ENCODE results near the gene BAG3.

The BAG3 gene

DNA sequence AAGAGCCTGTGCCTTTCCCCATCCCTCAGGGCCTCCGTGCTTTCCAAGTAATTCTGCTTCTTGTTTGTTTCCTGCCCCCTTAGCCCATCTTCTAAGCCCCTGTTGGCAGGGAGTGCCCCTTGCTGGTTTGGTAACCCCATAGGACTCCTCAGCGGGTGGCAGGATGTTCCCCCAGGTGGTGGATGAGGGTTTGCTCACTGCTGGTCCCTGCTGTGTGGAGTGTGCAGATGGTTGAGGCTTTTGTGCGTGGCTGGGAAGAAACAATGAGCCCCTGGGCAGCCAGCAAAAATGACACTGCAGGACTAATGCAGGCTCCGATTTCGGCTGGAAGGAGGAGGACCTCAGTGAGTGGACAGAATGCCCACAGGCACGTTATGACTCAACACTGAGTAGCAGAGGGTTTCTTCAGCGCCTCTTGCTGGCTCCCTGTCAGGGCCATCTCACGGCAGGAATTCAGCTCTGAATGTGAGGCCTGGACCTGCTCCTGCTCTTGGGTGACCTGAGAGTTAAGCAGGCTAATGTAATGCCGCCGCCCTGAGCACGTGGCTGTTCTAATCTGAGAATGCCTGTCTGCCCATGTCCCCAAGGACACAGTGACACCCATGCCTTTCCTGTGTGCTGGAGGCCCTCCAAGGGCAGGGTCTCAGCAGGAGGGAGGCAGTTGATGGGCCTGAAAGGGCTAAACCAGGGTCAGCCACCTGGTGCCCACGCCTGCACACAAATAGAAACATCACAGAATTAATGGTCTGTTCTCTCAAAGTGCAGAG lies 16.6 kb downstream of the BAG3 start:
- DNase-seq, result no peak

DNA sequence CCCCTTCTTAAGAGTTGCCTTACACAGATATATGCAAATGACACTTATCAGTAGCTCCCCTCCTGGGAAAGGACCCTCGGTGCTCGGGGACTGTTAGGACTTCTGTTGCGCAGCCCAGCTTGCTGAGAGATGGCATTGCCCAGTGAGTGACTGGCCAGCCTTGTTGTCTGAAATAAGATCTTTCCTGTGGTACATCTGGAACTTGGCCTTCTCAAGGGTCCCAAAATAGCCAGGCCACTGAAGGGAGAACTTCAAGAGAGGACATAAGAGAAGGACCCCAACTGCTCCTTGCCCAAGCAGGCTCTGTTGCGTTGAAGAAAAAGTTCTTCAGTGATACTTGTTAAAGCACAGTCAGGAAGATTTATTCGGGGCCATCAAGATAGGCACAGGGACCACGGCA lies 17.3 kb downstream of the BAG3 start:
- no peak for DNase-seq

DNA sequence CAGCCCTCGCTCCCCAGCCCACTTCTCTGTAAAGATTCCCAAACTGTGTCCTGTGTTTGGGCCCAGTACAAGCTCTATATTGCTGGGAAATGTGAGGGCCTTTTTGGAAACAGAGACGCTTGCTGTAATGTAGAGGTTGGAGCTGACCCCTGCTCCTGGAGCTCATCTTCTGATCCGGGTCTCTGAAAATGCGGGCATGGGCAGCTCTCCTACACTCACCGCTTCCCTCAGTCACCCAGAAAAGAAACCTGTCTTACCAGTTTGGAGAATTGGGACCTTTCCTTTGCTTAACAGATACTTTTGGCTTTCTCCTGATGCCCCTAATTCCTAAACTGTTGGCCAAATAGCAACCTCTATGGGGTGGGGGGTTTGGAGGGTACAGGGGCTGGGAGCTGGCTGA lies 18.2 kb downstream of the BAG3 start:
- no peak for DNase-seq

DNA sequence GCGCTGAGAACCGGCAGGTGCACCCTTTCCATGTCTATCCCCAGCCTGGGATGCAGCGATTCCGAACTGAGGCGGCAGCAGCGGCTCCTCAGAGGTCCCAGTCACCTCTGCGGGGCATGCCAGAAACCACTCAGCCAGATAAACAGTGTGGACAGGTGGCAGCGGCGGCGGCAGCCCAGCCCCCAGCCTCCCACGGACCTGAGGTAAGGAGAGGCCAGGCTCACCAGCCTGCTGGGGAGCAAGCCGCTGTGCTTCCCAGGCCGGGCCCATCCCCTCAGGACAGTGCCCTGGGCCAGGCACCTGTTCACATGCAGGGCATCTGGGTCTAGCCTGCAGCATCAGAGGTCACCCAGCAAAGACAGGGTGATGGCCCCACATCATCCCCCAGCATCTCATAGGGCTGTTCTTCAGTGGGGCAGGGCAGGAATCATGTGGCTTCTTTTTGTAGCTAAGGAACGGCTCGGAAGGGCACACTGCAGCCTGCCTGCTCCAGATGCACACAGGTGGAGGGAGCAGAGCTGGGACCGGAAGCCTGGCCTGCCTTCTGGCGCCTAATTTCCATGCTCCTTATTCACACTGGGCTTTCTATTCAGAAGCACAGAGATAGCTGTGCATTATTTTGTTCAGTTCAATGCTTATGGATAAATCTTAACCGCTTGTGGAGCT lies 18.9 kb downstream of the BAG3 start:
- no peak for DNase-seq

DNA sequence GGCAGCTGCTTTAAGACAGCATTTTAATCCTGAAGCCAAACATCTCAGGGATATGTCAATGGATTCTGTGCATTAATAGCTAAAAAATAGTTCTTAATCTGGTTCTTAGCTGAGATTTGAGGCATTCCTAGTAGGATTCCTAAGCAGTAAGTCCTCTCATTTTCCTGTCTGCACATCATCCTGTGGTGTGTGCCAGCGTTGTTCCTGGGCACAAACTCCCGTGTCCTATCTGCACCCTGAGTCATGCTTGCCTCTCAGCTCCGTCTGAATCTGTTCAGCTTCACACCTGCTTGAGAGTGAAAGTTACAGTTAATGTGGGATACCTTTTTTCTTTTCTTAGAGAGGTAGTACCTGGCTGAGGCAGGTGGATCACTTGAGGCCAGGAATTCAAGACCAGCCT lies 19.5 kb downstream of the BAG3 start:
- no peak for DNase-seq

DNA sequence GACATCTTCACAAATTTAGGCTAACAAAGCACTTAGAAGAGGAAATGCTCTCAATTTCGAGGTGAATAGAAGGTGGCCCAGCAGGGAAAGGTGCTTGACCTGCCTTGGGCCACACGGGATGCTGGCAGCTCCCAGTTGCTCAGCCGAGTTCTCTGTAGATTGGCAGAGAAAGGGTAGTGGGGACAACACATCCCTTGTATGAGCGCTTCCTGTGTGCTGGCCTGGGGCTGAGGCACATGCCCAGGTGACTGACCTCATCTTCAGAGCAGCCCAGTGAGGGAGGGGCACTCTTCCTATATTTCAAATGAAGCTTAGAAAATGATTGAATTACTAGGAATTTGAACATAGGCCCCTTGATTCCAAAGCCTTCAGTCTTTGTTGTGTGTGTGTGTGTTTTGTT lies 20.2 kb downstream of the BAG3 start:
- DNase-seq, result no peak

DNA sequence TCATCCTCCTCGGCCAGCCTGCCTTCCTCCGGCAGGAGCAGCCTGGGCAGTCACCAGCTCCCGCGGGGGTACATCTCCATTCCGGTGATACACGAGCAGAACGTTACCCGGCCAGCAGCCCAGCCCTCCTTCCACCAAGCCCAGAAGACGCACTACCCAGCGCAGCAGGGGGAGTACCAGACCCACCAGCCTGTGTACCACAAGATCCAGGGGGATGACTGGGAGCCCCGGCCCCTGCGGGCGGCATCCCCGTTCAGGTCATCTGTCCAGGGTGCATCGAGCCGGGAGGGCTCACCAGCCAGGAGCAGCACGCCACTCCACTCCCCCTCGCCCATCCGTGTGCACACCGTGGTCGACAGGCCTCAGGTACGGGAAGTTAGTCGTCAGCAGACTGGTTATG lies 21.1 kb downstream of the BAG3 start:
- no peak for DNase-seq

DNA sequence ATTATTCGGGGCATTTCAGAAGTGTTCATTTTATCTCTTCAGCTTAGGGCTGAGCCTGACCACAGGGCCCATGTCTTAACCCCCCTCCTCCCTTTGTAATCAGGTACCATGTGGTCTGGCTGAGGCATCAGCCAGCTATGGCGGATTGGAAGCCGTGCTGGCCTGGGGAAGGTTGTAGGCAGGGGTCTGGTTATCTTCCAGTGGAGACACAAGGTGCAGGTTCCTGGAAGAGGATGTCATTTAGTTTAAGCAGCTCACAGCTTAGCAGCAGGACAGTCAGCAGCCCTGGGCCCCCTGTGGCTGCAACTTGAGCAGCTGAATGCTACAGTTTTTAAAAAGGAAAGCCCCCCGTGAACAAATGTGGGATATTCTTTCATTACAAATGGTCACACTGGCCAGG lies 22.1 kb downstream of the BAG3 start:
- DNase-seq, result no peak

DNA sequence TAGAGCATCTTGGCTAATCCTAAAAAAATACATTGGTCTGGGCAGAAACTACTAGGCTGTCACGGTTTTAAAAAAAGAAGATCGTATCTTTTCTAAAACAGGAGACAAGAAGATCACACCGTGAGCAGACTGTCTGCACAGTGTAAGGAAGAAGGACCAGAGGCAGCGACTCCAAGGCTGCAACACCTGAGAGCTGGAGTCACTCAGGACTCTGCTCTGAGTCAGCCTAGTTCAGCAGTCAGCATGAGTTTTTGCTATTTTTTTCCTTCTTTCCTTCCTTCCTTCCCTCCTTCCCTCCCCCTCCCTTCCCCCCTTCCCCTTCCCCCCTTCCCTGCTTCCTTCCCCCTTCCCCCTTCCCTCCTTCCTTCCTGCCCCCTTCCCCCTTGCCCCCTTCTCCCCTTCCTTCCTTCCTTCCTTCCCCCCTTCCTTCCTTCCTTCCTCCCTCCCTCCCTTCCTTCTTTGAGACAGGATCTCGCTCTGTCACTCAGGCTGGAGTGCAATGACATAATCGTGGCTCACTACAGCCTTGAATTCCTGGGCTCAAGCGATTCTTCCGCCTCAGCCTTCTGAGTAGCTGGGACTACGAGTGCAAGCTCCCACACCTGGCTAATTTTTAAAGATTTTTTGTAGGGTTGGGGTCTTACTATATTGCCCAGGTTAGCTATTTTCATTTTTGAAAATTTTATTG lies 24.4 kb downstream of the BAG3 start:
- DNase-seq, result no peak

DNA sequence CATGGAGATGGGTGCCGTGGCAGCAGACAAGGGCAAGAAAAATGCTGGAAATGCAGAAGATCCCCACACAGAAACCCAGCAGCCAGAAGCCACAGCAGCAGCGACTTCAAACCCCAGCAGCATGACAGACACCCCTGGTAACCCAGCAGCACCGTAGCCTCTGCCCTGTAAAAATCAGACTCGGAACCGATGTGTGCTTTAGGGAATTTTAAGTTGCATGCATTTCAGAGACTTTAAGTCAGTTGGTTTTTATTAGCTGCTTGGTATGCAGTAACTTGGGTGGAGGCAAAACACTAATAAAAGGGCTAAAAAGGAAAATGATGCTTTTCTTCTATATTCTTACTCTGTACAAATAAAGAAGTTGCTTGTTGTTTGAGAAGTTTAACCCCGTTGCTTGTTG lies 25.9 kb downstream of the BAG3 start:
- DNase-seq, result no peak

DNA sequence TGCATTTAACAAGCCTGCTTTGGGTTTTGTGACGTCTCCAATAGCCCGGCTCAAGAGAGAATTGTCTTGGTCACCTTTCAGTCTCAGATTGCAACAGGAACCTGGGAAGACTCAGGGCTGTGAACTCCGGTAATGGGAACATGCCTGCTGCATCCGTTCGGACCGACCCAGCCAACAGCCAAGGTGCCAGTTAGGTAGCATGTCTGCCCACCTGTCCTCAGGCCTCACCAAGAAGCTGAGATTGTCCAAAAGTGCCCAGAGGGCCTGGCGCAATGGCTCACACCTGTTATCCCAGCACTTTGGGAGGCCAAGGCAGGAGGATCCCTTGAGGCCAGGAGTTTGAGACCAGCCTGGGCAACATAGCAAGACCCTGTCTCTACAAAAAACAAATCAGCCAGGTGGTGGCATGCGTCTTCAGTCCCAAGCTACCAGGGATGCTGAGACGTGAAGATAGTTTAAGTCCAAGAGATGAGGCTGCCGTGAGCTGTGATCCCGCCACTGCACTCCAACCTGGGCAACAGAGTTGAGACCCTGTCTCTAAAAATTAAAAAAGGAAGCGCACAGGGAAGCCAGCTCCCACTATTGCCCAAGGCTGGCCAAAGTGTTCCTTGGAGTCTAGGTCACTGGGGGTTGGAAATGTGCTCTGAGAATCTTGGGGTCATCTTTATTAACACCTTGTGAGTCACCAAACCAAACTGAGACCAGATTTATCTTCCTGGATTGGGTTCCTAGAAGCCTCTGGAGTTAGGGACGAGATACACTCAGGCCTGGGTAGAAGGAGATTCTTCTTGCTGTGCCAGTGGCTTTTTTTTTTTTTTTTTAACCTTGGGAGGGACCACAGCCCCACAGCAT lies 26.9 kb downstream of the BAG3 start:
- no peak for DNase-seq

DNA sequence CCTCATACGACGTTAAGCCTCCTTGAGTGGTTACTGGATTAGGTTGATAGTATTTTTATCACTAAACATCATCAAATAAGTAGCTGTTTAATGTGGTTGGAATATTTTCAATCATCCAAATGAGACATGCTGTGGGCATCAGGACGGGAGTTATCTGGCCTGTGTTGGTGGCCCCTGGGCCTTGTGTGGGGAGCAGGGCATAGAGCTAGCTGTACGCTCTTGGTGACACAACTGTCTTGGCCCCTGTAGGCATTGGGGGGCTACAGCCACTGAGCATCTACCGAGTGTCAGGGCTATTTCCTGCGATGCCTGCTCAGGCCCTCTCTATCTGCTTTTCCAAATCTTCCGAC lies 28.3 kb downstream of the BAG3 start:
- no peak for DNase-seq

DNA sequence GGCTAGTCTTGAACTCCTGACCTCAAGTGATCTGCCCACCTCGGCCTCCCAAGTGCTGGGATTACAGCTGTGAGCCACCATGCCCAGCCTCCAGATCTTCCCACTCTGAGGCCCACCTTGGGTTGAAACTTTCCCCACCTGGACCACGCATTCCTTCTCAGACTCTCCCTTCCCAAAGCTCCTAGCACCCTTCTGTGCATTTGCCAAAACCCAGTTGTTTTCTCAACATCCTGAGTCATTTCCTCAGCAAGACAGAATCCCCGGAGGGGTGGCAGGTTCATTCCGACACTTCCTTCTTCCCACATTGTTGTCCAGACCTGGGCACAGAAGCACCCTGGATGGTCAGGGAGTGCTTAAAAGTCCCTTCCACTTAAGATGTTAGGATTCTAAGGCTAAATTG lies 28.9 kb downstream of the BAG3 start:
- DNase-seq, result no peak

DNA sequence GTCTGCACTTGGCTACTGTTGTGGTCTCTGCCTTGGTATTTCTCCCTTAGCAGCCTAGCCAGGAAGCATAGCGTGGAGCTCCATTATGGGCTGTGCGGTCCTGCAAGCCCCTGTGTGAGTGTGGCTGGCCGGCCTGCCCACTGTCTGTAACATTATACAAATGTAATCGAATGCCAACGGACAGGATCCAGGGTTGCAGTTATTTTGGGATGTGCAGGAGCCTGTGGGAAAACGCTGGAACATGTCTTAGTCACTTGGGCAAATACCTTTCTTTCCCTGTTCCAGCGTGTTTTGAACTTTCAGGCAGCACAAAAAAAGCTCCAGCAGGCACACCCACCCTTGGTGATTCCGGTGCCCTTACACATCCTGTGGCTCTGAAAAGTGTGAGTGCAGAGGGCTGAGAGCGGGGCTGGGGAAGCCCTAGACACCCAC lies 29.5 kb downstream of the BAG3 start:
- DNase-seq, result no peak

DNA sequence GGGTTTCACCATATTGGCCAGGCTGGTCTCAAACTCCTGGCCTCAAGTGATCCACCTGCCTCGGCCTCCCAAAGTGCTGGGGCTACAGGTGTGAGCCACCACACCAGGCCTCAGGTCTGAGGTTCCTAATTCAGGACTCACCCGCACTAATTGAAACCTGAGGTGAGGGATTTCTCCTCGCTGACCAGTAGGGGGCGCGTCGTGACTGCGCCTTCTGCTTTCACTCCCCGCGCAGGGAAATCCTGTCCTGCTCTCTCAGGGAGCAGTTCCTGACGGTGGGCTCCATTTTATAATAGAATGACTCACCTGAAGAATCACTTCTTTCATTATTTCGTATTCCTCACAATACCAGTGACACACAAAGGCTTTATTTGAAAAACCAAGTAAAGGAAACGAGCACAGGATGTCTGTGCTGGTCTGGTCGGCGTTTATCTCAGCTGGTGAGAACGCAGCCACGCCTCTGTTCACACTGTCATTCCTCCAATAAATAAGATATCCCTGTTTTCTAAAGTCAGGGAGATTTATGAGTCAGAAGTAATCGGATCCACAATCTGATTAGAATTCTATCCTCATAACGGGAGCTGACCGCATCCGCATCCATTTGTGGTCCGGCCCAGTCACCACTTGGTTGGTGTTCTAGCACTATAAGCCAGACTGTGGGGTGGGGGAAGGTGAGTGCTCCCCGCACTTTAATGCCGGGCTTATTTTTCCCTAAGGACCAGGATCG lies 35.4 kb downstream of the BAG3 start:
- DNase-seq, result peak; percentile 40

DNA sequence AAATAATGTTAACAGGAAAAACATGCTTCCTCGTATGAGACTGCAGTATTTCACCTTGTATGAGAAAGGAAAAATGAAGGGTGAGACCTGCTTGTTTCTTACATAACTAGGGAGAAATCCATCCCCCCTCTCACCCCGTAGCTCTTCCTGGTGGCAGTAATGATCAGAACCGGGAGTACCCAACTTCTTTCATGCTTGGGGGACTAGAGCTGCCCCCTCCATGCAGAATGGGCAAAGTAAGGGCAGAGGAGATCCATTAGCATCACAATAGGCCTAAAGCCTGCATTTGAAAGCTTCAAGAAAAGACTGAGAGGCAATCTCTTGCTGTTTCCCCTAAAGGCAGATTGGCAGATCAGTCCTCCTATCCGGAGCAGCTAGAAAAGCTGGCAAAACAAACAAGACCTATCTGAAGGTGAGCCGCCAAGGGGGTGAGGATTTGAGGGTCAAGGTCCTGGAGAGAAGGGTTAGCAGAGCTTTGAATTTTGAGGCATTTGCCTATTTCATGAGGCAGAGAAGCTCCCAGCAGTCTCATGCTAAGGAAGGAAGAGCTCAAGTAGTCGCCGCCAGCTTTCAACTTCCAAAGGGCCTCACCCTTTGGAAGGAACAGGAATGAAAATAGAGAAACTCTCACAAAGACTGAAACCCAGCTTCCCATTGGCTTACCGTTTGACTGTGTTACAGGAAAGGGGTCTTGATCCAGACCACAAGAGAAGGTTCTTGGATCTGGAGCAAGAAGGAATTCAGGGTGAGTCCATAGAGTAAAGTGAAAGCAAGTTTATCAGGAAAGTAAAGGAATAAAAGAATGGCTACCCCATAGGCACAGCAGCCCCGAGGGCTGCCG lies 36.2 kb downstream of the BAG3 start:
- no peak for DNase-seq

DNA sequence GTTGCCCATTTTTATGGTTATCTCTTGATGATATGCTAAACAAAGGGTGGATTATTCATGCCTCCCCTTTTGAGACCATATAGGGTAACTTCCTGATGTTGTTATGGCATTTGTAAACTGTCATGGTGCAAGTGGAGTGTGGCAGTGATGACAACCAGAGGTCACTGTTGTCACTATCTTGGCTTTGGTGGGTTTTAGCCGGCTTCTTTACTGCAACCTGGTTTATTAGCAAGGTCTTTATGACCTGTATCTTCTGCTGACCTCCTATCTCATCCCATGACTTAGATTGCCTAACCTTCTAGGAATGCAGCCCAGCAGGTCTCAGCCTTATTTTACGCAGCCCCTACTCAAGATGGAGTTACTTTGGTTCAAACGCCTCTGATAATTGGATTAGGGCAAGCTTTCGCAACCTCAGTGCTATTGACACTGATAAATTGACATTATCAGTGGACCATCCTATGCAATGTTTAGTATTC lies 36.9 kb downstream of the BAG3 start:
- no peak for DNase-seq

DNA sequence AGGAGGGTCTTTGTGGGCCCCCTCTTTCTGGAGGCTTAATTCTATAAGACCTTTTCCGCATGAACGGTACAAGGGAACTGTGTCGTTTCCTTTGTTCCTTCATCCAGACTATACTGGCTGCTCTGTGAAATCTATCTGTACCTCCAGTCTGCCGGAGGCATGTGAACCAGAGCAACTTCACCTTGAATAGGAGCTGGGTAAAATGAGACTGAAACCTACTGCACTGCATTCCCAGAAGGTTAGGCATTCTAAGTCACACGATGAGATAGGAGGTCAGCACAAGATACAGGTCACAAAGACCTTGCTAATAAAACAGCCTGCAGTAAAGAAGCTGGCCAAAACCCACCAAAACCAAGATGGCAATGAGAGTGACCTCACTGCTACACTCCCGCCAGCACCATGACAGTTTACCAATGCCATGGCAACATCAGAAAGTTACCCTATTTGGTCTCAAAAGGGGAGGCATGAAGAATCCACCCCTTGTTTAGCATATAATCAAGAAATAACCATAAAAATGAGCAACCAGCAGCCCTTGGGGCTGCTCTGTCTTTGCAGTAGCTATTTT lies 37.9 kb downstream of the BAG3 start:
- DNase-seq, result no peak

DNA sequence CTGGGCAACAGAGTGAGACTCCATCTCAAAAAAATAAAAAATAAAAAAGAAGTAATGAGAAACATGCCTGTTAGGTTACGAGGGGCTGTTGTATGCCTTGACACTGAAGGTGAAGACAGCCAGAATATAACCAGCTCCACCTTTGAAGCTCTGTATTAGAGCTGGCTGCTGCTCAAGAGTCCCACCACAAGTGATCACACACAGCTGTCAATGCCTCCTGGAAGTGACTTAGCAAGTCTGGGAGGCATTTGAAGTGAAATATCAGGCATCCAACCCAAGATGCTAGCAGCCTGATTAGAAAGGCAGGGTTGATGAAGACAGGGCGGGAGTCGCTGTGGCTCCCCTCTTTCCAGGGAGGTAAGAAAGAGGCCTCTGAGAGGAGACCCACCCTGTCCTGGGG lies 40.5 kb downstream of the BAG3 start:
- DNase-seq, result no peak

DNA sequence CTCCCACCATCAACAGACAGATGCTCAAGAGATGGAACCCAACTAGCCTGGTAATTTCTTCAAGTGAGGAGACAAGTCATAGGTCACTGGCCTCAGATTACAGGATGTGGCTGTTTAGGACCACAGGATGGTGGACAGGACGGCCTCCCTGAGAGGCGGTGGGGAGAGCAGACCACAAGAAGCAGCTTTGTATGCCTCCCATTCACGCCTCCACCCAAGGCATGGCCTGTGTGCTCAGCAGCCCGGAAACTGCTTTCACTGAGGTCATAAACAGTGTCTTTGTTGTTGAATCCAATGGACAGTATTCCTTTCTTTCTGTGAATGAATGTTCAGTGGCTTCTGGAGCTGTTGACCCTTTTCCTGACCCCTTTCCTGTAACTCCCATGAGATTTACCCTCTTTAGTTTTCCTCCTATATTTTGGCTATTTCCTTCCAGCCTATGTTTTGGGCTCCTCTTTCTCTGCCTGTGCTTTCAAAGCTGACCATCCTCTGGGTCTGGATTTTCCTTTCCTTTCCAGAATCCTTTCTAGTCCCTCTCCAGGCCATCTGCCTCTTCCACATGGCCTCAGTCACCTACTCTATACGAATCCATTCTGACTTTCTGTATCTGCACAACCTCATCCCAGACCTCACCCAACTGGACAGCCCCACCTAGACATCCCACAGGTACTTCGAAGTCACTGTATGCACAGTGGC lies 42.2 kb downstream of the BAG3 start:
- DNase-seq, result no peak

DNA sequence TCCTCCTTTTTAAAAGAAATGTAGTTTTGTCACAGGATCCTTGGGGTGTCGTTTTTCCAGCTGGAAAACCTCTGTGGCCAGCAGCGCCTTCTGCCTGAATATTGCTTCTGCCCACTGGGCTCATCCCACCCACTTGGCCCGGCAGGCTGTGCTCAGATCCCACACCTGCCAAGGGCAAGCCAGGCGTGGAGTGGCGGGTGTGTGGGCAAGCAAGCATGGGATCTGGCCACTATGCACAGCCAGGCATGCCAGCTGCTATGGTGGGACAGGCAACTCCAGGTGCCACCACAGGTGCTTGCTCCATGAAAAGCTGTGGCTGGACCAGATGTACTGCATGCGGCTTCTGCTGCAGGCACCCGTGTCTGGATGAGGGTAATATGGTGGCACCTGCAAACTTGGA lies 43.4 kb downstream of the BAG3 start:
- DNase-seq, result no peak
